HepG2 (cell line): ENCODE data around the gene SMIM14. TPM values are rescaled to one million over a fixed set of nuclear protein-coding genes. Genes with fewer than 3 reads are reported as not detected.

Experiments used
- ATAC-seq: fragments of 200-7000 bp; cut with Tn5 transposase; 3 replicates; pipeline ENCODE4 v1.9.1; 2020; ENCODE audit warnings: mild to moderate bottlenecking, moderate library complexity
- BruUV-seq: library from RNA; stranded (reverse); fragments of 400-500 nt; replicated peaks from 2 replicates; lab custom pipeline; 2021; lab: Mats Ljungman, UMichigan
- CTCF ChIA-PET: fragments of 300-600 bp; formaldehyde crosslinking; extraction: SDS; loops from one replicate; lab custom pipeline; 2021; ENCODE audit warnings: low total read pairs, inconsistent platforms, low intra/inter-chr PET ratio; lab: Yijun Ruan, JAX
- POLR2A ChIA-PET: fragments of 350-600 bp; sonication (Branson Sonifier 250); formaldehyde crosslinking; loops from one replicate; lab custom pipeline; 2020; ENCODE audit warnings: antibody characterized with exemption, inconsistent platforms; lab: Yijun Ruan, JAX
- DNase-seq: peaks from one replicate; pipeline ENCODE4 v3.0.0-alpha.2; 2015; ENCODE audit warnings: low spot score
- FAIRE-seq: peaks from 3 replicates; lab custom pipeline; 2011; peaks lifted over from hg19 to GRCh38; lab: Jason Lieb, UNC
- H2AFZ ChIP-seq: one replicate; pipeline ENCODE4 v1.6.1; 2011; ENCODE audit warnings: low read length, inconsistent platforms
- H3K27ac ChIP-seq: fragments of 300-600 bp; 3 replicates; pipeline ENCODE4 v1.8.0; 2011; ENCODE audit warnings: mixed run types, mild to moderate bottlenecking, mixed read lengths, low read length, inconsistent platforms; ENCODE audit not compliant: insufficient read depth; ENCODE audit errors: extremely low read length
- H3K27me3 ChIP-seq, 2 experiments: fragments of 200-600 bp in 1 of 2; 2 replicates in 1 of 2; 3 replicates in 1 of 2; pipeline versions ENCODE4 v1.6.0 to v1.8.0; 2011; ENCODE audit warnings: low read length in 2 of 2, mild to moderate bottlenecking in 2 of 2, moderate library complexity in 2 of 2, inconsistent platforms in 1 of 2; ENCODE audit not compliant: insufficient read depth in 2 of 2, control insufficient read depth in 1 of 2
- H3K36me3 ChIP-seq, 2 experiments: fragments of 200-600 bp in 1 of 2; replicated peaks in 1 of 2; 2 replicates in 1 of 2; 3 replicates in 1 of 2; pipeline versions ENCODE4 v1.5.1 to v1.8.0; 2011; ENCODE audit warnings: low read length in 2 of 2, inconsistent platforms in 1 of 2; ENCODE audit not compliant: insufficient read depth in 2 of 2, control insufficient read depth in 1 of 2
- H3K4me1 ChIP-seq: 2 replicates; pipeline ENCODE4 v1.5.1; 2012; ENCODE audit warnings: low read length, inconsistent platforms; ENCODE audit not compliant: insufficient read depth
- H3K4me2 ChIP-seq: 2 replicates; pipeline ENCODE4 v1.6.0; 2011; ENCODE audit warnings: low read depth, low read length, inconsistent platforms
- H3K4me3 ChIP-seq, 3 experiments: fragments of 200-600 bp in 1 of 3; sonication (generic), shearing (Covaris generic) in 1 of 3; replicated peaks in 1 of 3; 2 replicates each; pipeline ENCODE4 v1.5.1; 2011 to 2016; ENCODE audit warnings: low read length in 3 of 3, inconsistent platforms in 2 of 3, low read depth in 2 of 3, mild to moderate bottlenecking in 2 of 3, control low read depth in 1 of 3, mixed read lengths in 1 of 3; ENCODE audit not compliant: insufficient read depth in 1 of 3
- H3K79me2 ChIP-seq: one replicate; pipeline ENCODE4 v1.6.1; 2011; ENCODE audit warnings: low read length, inconsistent platforms; ENCODE audit not compliant: insufficient read depth
- H3K9ac ChIP-seq: 2 replicates; pipeline ENCODE4 v1.6.0; 2011; ENCODE audit warnings: mild to moderate bottlenecking, low read depth, low read length, inconsistent platforms; ENCODE audit not compliant: insufficient read depth
- H3K9me3 ChIP-seq: 2 replicates; pipeline ENCODE4 v1.5.1; 2012; ENCODE audit warnings: mild to moderate bottlenecking, low read length
- H4K20me1 ChIP-seq: 2 replicates; pipeline ENCODE4 v1.6.0; 2011; ENCODE audit warnings: inconsistent platforms, mild to moderate bottlenecking, low read length, moderate library complexity; ENCODE audit not compliant: insufficient read depth
- HINFP ChIP-seq: sonication (generic); formaldehyde crosslinking; IDR thresholded peaks from 2 replicates; pipeline ENCODE4 v1.4.0; 2020; ENCODE audit warnings: low read depth, mild to moderate bottlenecking, missing genetic modification reagents
- NFE2L1 ChIP-seq: sonication (generic); formaldehyde crosslinking; IDR thresholded peaks from 2 replicates; pipeline ENCODE4 v1.4.0; 2020; ENCODE audit warnings: missing genetic modification reagents, mild to moderate bottlenecking, borderline replicate concordance
- POLR2G ChIP-seq: fragments of 200-400 bp; formaldehyde crosslinking; IDR thresholded peaks from 2 replicates; pipeline ENCODE4 v1.6.1; 2018; ENCODE audit warnings: mild to moderate bottlenecking, low read depth, low read length, moderate library complexity
- STAG1 ChIP-seq: sonication (generic); formaldehyde crosslinking; IDR thresholded peaks from 2 replicates; pipeline ENCODE4 v1.4.0; 2020; ENCODE audit warnings: missing genetic modification reagents
- TMF1 ChIP-seq: sonication (generic); formaldehyde crosslinking; IDR thresholded peaks from 2 replicates; pipeline ENCODE4 v1.8.1; 2022; ENCODE audit warnings: low read depth, missing genetic modification reagents
- ZBTB7A ChIP-seq: sonication (generic); formaldehyde crosslinking; IDR thresholded peaks from 2 replicates; pipeline ENCODE4 v1.8.0; 2022; ENCODE audit warnings: mild to moderate bottlenecking, missing genetic modification reagents
- ZKSCAN5 ChIP-seq: sonication (generic); formaldehyde crosslinking; IDR thresholded peaks from 2 replicates; pipeline ENCODE4 v1.5.1; 2020; ENCODE audit warnings: mild to moderate bottlenecking, missing genetic modification reagents
- ZNF180 ChIP-seq: sonication (generic); formaldehyde crosslinking; IDR thresholded peaks from 2 replicates; pipeline ENCODE4 v1.4.0; 2020; ENCODE audit warnings: low read depth, missing genetic modification reagents, borderline replicate concordance
- ZNF335 ChIP-seq: sonication (generic); formaldehyde crosslinking; IDR thresholded peaks from 2 replicates; pipeline ENCODE4 v1.4.0; 2020; ENCODE audit warnings: missing genetic modification reagents
- ZNF577 ChIP-seq: sonication (generic); formaldehyde crosslinking; IDR thresholded peaks from 2 replicates; pipeline ENCODE4 v1.4.0; 2020; ENCODE audit warnings: mild to moderate bottlenecking, low read depth, missing genetic modification reagents, borderline replicate concordance
- ZSCAN9 ChIP-seq: IDR thresholded peaks from 2 replicates; pipeline ENCODE4 v1.6.1; 2016; ENCODE audit warnings: borderline replicate concordance
- WGBS: methylation state at CpG from one replicate; pipeline ENCODE4 v1.1.6; 2017; ENCODE audit warnings: low lambda C conversion rate; 5-methylcytosine and 5-hydroxymethylcytosine counted together
- in situ Hi-C: cut with HindIII; loops from 2 replicates; pipeline ENCODE4 v1.10.0; 2017; ENCODE audit warnings: low pct_unique_long_range_greater_than_20kb; ENCODE audit not compliant: extremely low pct_ligation_motif_present
- intact Hi-C: fragments of 100-400 bp; cut with micrococcal nuclease; formaldehyde crosslinking; loops from one replicate; pipeline ENCODE4 v1.10.0; 2022; ENCODE audit not compliant: unreplicated experiment
- polyA plus RNA-seq, 8 experiments: library from polyadenylated mRNA; depleted of rRNA in 3 of 8; stranded (reverse) in 7 of 8; unstranded in 1 of 8; fragments of >200 nt; fragmentation: Illumina TruSeq in 4 of 8; extraction: Trizol in 4 of 8; gene quantifications; 2 replicates each; pipeline versions ENCODE4 v1.2.1 to v1.2.3, GENCODE V29; 2011 to 2016; ENCODE audit warnings: low read depth in 4 of 8, missing spikeins in 1 of 8, mixed read lengths in 1 of 8; ENCODE audit not compliant: insufficient read depth in 1 of 8
- total RNA-seq, 5 experiments: library from RNA; depleted of rRNA; stranded (reverse); fragments of >200 nt; fragmentation: Illumina TruSeq; extraction: Trizol; gene quantifications; 2 replicates each; pipeline ENCODE4 v1.2.3, GENCODE V29; 2016; ENCODE audit warnings: low read depth in 1 of 5
- TF ChIP-seq, protein P1 (sequence below): sonication (generic); formaldehyde crosslinking; IDR thresholded peaks from 2 replicates; pipeline ENCODE4 v1.4.0; 2020; ENCODE audit warnings: missing genetic modification reagents, borderline replicate concordance
- TF ChIP-seq, protein P2 (sequence below): sonication (generic); formaldehyde crosslinking; IDR thresholded peaks from 2 replicates; pipeline ENCODE4 v1.4.0; 2020; ENCODE audit warnings: mild to moderate bottlenecking, missing genetic modification reagents
- TF ChIP-seq, protein P3 (sequence below): sonication (generic); formaldehyde crosslinking; IDR thresholded peaks from 2 replicates; pipeline ENCODE4 v1.5.0; 2020; ENCODE audit warnings: mild to moderate bottlenecking, missing genetic modification reagents, moderate library complexity

SMIM14 gene
- total and polyA plus RNA-seq, 2 of the 13 experiments (the other 11 are each of a cell fraction or from before 2014, with no cell fraction given) = 16.3 to 28.1 TPM

- Histone ChIP-seq H3K79me2 (no peaks in the 10 kb centered on the region), H3K9ac (no peak overlapping the region), H3K4me1 (peaks cover 12% of the 10 kb centered on the region), H2AFZ (no peak overlapping the region), H3K9me3 (no peaks in the 10 kb centered on the region), H3K27ac (no peak overlapping the region), H3K36me3 (no peaks in the 10 kb centered on the region), H3K4me2 (no peak overlapping the region), H3K27me3 (no peaks in the 10 kb centered on the region), H3K4me3 (no peak overlapping the region), H4K20me1 (no peaks in the 10 kb centered on the region)
- FAIRE-seq (peak; percentile 49), ATAC-seq (peak; percentile 37), DNase-seq (peak; percentile 28)
- CTCF ChIA-PET = interaction anchor here (1.3 kb wide), 1 partner anchor 121 kb away, joined by 6 read pairs; no protein-coding TSS in a partner anchor
- POLR2A ChIA-PET = interaction anchor here (1.1 kb wide), 1 partner anchor 64 kb away, joined by 4 read pairs; the partner anchor contains the start of gene UGDH
- intact Hi-C loops (no loop called here), in situ Hi-C loops (no loop called here)
- BruUV-seq = no TSS peak
- 72% methylated on average over 5 of the region's 5 CpGs for WGBS
- no peak for TF ChIP-seq NFE2L1 (CRISPR knock-in tag)
- no peak for TF ChIP-seq ZBTB7A (CRISPR knock-in tag)
- TF ChIP-seq, protein P1, sequence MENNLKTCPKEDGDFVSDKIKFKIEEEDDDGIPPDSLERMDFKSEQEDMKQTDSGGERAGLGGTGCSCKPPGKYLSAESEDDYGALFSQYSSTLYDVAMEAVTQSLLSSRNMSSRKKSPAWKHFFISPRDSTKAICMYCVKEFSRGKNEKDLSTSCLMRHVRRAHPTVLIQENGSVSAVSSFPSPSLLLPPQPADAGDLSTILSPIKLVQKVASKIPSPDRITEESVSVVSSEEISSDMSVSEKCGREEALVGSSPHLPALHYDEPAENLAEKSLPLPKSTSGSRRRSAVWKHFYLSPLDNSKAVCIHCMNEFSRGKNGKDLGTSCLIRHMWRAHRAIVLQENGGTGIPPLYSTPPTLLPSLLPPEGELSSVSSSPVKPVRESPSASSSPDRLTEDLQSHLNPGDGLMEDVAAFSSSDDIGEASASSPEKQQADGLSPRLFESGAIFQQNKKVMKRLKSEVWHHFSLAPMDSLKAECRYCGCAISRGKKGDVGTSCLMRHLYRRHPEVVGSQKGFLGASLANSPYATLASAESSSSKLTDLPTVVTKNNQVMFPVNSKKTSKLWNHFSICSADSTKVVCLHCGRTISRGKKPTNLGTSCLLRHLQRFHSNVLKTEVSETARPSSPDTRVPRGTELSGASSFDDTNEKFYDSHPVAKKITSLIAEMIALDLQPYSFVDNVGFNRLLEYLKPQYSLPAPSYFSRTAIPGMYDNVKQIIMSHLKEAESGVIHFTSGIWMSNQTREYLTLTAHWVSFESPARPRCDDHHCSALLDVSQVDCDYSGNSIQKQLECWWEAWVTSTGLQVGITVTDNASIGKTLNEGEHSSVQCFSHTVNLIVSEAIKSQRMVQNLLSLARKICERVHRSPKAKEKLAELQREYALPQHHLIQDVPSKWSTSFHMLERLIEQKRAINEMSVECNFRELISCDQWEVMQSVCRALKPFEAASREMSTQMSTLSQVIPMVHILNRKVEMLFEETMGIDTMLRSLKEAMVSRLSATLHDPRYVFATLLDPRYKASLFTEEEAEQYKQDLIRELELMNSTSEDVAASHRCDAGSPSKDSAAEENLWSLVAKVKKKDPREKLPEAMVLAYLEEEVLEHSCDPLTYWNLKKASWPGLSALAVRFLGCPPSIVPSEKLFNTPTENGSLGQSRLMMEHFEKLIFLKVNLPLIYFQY (CRISPR knock-in tag) = no peak
- TF ChIP-seq TMF1 (CRISPR knock-in tag) = no peak
- TF ChIP-seq ZNF335 (CRISPR knock-in tag) = no peak
- TF ChIP-seq HINFP (CRISPR knock-in tag) = no peak
- no peak for TF ChIP-seq ZSCAN9 (CRISPR knock-in tag)
- no peak for TF ChIP-seq POLR2G
- no peak for TF ChIP-seq ZNF180 (CRISPR knock-in tag)
- no peak for TF ChIP-seq ZKSCAN5 (CRISPR knock-in tag)
- no peak for TF ChIP-seq ZNF577 (CRISPR knock-in tag)
- peak; percentile 45 for TF ChIP-seq STAG1 (CRISPR knock-in tag)
- TF ChIP-seq, protein P2, sequence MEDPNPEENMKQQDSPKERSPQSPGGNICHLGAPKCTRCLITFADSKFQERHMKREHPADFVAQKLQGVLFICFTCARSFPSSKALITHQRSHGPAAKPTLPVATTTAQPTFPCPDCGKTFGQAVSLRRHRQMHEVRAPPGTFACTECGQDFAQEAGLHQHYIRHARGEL (CRISPR knock-in tag) = no peak
- TF ChIP-seq, protein P3, sequence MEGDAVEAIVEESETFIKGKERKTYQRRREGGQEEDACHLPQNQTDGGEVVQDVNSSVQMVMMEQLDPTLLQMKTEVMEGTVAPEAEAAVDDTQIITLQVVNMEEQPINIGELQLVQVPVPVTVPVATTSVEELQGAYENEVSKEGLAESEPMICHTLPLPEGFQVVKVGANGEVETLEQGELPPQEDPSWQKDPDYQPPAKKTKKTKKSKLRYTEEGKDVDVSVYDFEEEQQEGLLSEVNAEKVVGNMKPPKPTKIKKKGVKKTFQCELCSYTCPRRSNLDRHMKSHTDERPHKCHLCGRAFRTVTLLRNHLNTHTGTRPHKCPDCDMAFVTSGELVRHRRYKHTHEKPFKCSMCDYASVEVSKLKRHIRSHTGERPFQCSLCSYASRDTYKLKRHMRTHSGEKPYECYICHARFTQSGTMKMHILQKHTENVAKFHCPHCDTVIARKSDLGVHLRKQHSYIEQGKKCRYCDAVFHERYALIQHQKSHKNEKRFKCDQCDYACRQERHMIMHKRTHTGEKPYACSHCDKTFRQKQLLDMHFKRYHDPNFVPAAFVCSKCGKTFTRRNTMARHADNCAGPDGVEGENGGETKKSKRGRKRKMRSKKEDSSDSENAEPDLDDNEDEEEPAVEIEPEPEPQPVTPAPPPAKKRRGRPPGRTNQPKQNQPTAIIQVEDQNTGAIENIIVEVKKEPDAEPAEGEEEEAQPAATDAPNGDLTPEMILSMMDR = peak; percentile 28; the same call in 1 of the 2 replicates
These were observed 47.4 kb downstream of the SMIM14 start for GRCh38 chr4:39591290-39591689.
